Measurements from ENCODE around the gene ZFAND3.
A peak's percentile ranks its signal among the peaks of the same experiment; 100 is the strongest.

The ZFAND3 gene

GRCh38 chr6:38107073-38107472 lies 287.5 kb downstream of the ZFAND3 start:
- no peak for TF ChIP-seq EZH2 (IDR thresholded peaks at IDR 0.05; ENCODE audit: borderline replicate concordance, low read depth, low read length, severe bottlenecking)
- no peak for TF ChIP-seq CTCF (IDR thresholded peaks at IDR 0.05; ENCODE audit: borderline replicate concordance, extremely low read depth, low read length, poor library complexity, severe bottlenecking)
- Histone ChIP-seq H3K27me3 (ENCODE audit: insufficient read depth, low read length, poor library complexity) (no peaks in the 10 kb centered on the region), H3K4me3 (ENCODE audit: low read depth in 1 of 2, low read length in 2 of 2) (no peak overlapping the region), H4K20me1 (ENCODE audit: insufficient read depth, low read length) (peaks cover 12% of the 10 kb centered on the region), H3K9me3 (ENCODE audit: insufficient read depth, low read length, severe bottlenecking) (no peaks in the 10 kb centered on the region), H3K27ac (ENCODE audit: low read length) (no peak overlapping the region), H2AFZ (ENCODE audit: low read depth, low read length) (no peak overlapping the region), H3K36me3 (ENCODE audit: insufficient read depth, low read length) (peaks cover 5% of the 10 kb centered on the region; the same call in 1 of the 2 replicates), H3K4me2 (ENCODE audit: insufficient read depth, low read length) (no peak overlapping the region), H3K4me1 (ENCODE audit: insufficient read depth, low read length) (no peaks in the 10 kb centered on the region), H3K9ac (ENCODE audit: low read depth, low read length) (no peak overlapping the region), H3K79me2 (ENCODE audit: insufficient read depth, low read length) (peaks cover 2% of the 10 kb centered on the region; the same call in 1 of the 2 replicates)
- ATAC-seq (ENCODE audit: insufficient read depth, low read depth) (no peak), DNase-seq (no peak)

GRCh38 chr6:38110481-38110971 lies 291.0 kb downstream of the ZFAND3 start:
- TF ChIP-seq EZH2 (IDR thresholded peaks at IDR 0.05; ENCODE audit: borderline replicate concordance, low read depth, low read length, severe bottlenecking) (no peak), CTCF (IDR thresholded peaks at IDR 0.05; ENCODE audit: borderline replicate concordance, extremely low read depth, low read length, poor library complexity, severe bottlenecking) (no peak)
- Histone ChIP-seq H3K79me2 (ENCODE audit: insufficient read depth, low read length) (peaks cover 8% of the 10 kb centered on the region; the same call in 1 of the 2 replicates), H2AFZ (ENCODE audit: low read depth, low read length) (no peak overlapping the region), H3K27me3 (ENCODE audit: insufficient read depth, low read length, poor library complexity) (no peaks in the 10 kb centered on the region), H3K9ac (ENCODE audit: low read depth, low read length) (no peak overlapping the region), H3K27ac (ENCODE audit: low read length) (no peak overlapping the region; the same call in 1 of the 2 replicates), H3K4me1 (ENCODE audit: insufficient read depth, low read length) (no peaks in the 10 kb centered on the region), H3K9me3 (ENCODE audit: insufficient read depth, low read length, severe bottlenecking) (no peaks in the 10 kb centered on the region), H4K20me1 (ENCODE audit: insufficient read depth, low read length) (peaks cover 18% of the 10 kb centered on the region), H3K36me3 (ENCODE audit: insufficient read depth, low read length) (no peaks in the 10 kb centered on the region; the same call in 1 of the 2 replicates), H3K4me2 (ENCODE audit: insufficient read depth, low read length) (no peak overlapping the region), H3K4me3 (ENCODE audit: low read depth in 1 of 2, low read length in 2 of 2) (no peak overlapping the region)
- 0 out of 3 replicates have a peak, but pooled peaks have one; percentile 31 for ATAC-seq (ENCODE audit: insufficient read depth, low read depth)
- DNase-seq: no peak

GRCh38 chr6:38112181-38112580 lies 292.7 kb downstream of the ZFAND3 start:
- Histone ChIP-seq H2AFZ (ENCODE audit: low read depth, low read length) (no peak overlapping the region), H3K36me3 (ENCODE audit: insufficient read depth, low read length) (peaks cover 9% of the 10 kb centered on the region), H3K27ac (ENCODE audit: low read length) (no peak overlapping the region), H3K4me2 (ENCODE audit: insufficient read depth, low read length) (no peak overlapping the region), H3K79me2 (ENCODE audit: insufficient read depth, low read length) (peaks cover 6% of the 10 kb centered on the region; the same call in 1 of the 2 replicates), H3K4me1 (ENCODE audit: insufficient read depth, low read length) (no peaks in the 10 kb centered on the region), H4K20me1 (ENCODE audit: insufficient read depth, low read length) (peaks cover 18% of the 10 kb centered on the region), H3K27me3 (ENCODE audit: insufficient read depth, low read length, poor library complexity) (no peaks in the 10 kb centered on the region), H3K9me3 (ENCODE audit: insufficient read depth, low read length, severe bottlenecking) (no peaks in the 10 kb centered on the region), H3K9ac (ENCODE audit: low read depth, low read length) (no peak overlapping the region), H3K4me3 (ENCODE audit: low read depth in 1 of 2, low read length in 2 of 2) (no peak overlapping the region)
- ATAC-seq (ENCODE audit: insufficient read depth, low read depth): no peak
- TF ChIP-seq CTCF (IDR thresholded peaks at IDR 0.05; ENCODE audit: borderline replicate concordance, extremely low read depth, low read length, poor library complexity, severe bottlenecking) (no peak), EZH2 (IDR thresholded peaks at IDR 0.05; ENCODE audit: borderline replicate concordance, low read depth, low read length, severe bottlenecking) (no peak)
- DNase-seq: no peak
